Adrenal gland (tissue), 12 donors: Measurements from ENCODE around the gene MAML1. TPM values are rescaled to one million over a fixed set of nuclear protein-coding genes. Genes with fewer than 3 reads are reported as not detected.

Experiments used
- DNase-seq, 7 donors: peaks; one replicate each; pipeline ENCODE4 v3.0.0-alpha.2; 2019 to 2020
- H3K27ac ChIP-seq, 5 donors: fragments of 200-600 bp; sonication (generic) in 4 of 5; 1 replicate in 3 of 5; 2 replicates in 2 of 5; pipeline versions ENCODE4 v1.5.1 to v1.8.0; 2016 to 2020; ENCODE audit warnings: mild to moderate bottlenecking in 1 of 5
- H3K27me3 ChIP-seq: fragments of 200-600 bp; 2 replicates; pipeline ENCODE4 v1.8.0; 2021
- H3K36me3 ChIP-seq, 2 donors: fragments of 200-600 bp; replicated peaks in 1 of 2; 1 replicate in 1 of 2; 2 replicates in 1 of 2; pipeline versions ENCODE4 v1.5.1 to v1.8.0; 2018 to 2022
- H3K4me1 ChIP-seq, 2 donors: fragments of 200-600 bp; replicated peaks in 1 of 2; 1 replicate in 1 of 2; 2 replicates in 1 of 2; pipeline versions ENCODE4 v1.5.1 to v1.8.0; 2018 to 2021
- H3K4me3 ChIP-seq, 4 donors: fragments of 200-600 bp; sonication (generic) in 3 of 4; one replicate each; pipeline ENCODE4 v1.5.1; 2016 to 2018
- H3K9me3 ChIP-seq, 3 donors: fragments of 200-600 bp; sonication (generic) in 1 of 3; replicated peaks in 1 of 3; 1 replicate in 2 of 3; 2 replicates in 1 of 3; pipeline versions ENCODE4 v1.5.1 to v1.8.0; 2016 to 2021
- CTCF ChIP-seq, 6 experiments: fragments of 450-650 bp in 4 of 6; fragments of 200-600 bp in 2 of 6; sonication (generic) in 1 of 6; IDR thresholded peaks; 1 replicate in 5 of 6; 2 replicates in 1 of 6; pipeline versions ENCODE4 v1.5.1 to v1.8.0; 2016 to 2021; ENCODE audit warnings: antibody characterized with exemption in 6 of 6, mild to moderate bottlenecking in 2 of 6, moderate library complexity in 1 of 6
- POLR2A ChIP-seq, 2 donors: fragments of 450-650 bp; IDR thresholded peaks; one replicate each; pipeline ENCODE4 v1.6.1; 2017; ENCODE audit warnings: antibody characterized with exemption in 2 of 2, mild to moderate bottlenecking in 2 of 2, moderate library complexity in 1 of 2
- WGBS, 4 donors: extraction: QIAGEN DNeasy Blood & Tissue Kit in 2 of 4; methylation state at CpG; one replicate each; pipeline versions ENCODE4 v1.1.5 to v1.1.7; 2013 to 2017; 5-methylcytosine and 5-hydroxymethylcytosine counted together
- intact Hi-C, 2 donors: fragments of 100-400 bp; cut with DNase I; formaldehyde crosslinking; loops; one replicate each; pipeline versions ENCODE4 v1.14.1 to v1.15.0; 2022 to 2023
- polyA plus RNA-seq, 3 donors: library from polyadenylated mRNA; stranded (reverse); fragments of 200-250 nt in 2 of 3; fragments of 350-450 nt in 1 of 3; fragmentation: Illumina TruSeq in 1 of 3; extraction: RNeasy Lipid Tissue Mini Kit (QIAGEN cat#74804) in 1 of 3; gene quantifications; one replicate each; pipeline ENCODE4 v1.2.3, GENCODE V29; 2013 to 2014
- total RNA-seq, 9 donors: library from RNA; depleted of rRNA in 4 of 9; stranded (reverse); fragments of >200 nt in 4 of 9; fragments of 120-200 nt in 1 of 9; fragmentation: NEBNext Ultra II Directional in 1 of 9; extraction: Animal tissue kit (Norgen Biotek cat#: 25700) in 1 of 9; gene quantifications; one replicate each; pipeline versions ENCODE4 v1.1.0 to v1.2.4, GENCODE V29; 2013 to 2023
- donor health status: healthy with polysubstance abuse.
- donor health status: Bipolar disorder and iron deficiency.
- donor health status: DM: yes; HTN: yes; CAD: no.
- donor health status: DM: no; HTN: no; CAD: no.
- donor health status: DM: no; HTN: no; CAD: no.
- donor health status: DM: yes; HTN: yes; CAD: no.

Gene MAML1
- total and polyA plus RNA-seq, 12 donors, result 7.3 to 70.7 (median 29.2) TPM

DNA sequence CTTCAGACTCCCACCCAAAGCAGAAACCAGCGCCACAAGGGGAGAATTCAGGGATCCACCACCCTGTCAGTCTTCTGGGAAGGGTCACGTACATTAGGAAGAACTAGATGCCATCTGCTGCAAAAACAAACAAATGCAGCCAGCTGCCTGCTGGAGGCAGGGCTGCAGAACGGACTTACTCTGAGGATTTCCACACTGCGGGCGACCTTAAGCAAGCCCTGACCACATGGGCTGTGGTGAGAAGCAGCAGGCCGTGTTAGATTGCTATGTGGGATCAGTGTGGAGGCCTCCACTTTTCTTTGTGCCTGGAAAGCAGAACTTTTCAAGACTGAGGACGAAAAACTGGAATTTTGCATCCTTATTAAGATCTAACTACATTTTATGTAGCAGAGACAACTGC, 47.7 kb downstream of the MAML1 start:
- intact Hi-C loops, result no loop called here
- no peak overlapping the region for H3K27ac ChIP-seq
- 76 to 83% (median 79%) methylated on average over 7 of the region's 7 CpGs for WGBS, 4 donors
- peaks cover 0 to 4% of the 10 kb centered on the region in 2 donors for H3K4me1 ChIP-seq
- TF ChIP-seq POLR2A (IDR thresholded peaks at IDR 0.05) (no peak), CTCF (IDR thresholded peaks at IDR 0.05) (no peak)
- no peak for DNase-seq
- H3K36me3 ChIP-seq, result peaks cover 0 to 26% of the 10 kb centered on the region in 2 donors
- H3K4me3 ChIP-seq, result no peak overlapping the region
- no peaks in the 10 kb centered on the region for H3K9me3 ChIP-seq
- no peaks in the 10 kb centered on the region for H3K27me3 ChIP-seq

GRCh38 chr5:179781846-179782245, 49.2 kb downstream of the MAML1 start:
- Histone ChIP-seq H3K9me3 (no peaks in the 10 kb centered on the region), H3K4me3 (no peak overlapping the region), H3K27ac (no peak overlapping the region), H3K4me1 (peaks cover 0 to 4% of the 10 kb centered on the region in 2 donors), H3K36me3 (peaks cover 0 to 12% of the 10 kb centered on the region in 2 donors), H3K27me3 (no peaks in the 10 kb centered on the region)
- intact Hi-C loops, result no loop called here
- no peak for DNase-seq
- WGBS, 4 donors, result 93 to 97% (median 96%) methylated on average over 4 of the region's 4 CpGs
- TF ChIP-seq POLR2A (IDR thresholded peaks at IDR 0.05) (no peak), CTCF (IDR thresholded peaks at IDR 0.05) (no peak)

DNA sequence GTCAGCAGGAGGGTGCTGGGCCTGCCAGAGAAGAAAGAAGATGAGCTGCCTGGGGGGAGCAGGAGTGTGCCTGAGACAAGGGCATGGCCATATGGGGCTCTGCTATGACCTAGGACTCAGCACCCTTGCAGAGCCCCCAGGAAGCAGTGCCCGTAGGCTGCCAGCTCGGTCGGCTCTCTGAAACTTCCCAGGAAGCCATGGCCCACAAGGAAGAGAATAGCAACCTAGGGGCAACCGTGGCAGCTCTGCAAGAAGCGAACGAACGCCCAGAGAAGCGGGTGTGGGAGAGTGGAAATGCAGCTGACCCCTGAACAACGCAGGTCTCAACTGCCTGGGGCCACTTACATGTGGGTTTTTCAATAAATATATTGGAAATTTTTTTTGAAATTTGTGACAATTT, 50.5 kb downstream of the MAML1 start:
- WGBS, 4 donors, result 93 to 96% (median 95%) methylated on average over 9 of the region's 9 CpGs
- H3K4me3 ChIP-seq, result no peak overlapping the region
- TF ChIP-seq CTCF (IDR thresholded peaks at IDR 0.05) (no peak), POLR2A (IDR thresholded peaks at IDR 0.05) (no peak)
- no peaks in the 10 kb centered on the region for H3K27me3 ChIP-seq
- no peak for DNase-seq
- H3K4me1 ChIP-seq, result peaks cover 0 to 2% of the 10 kb centered on the region in 2 donors
- no peaks in the 10 kb centered on the region for H3K9me3 ChIP-seq
- intact Hi-C loops, result no loop called here
- H3K27ac ChIP-seq, result no peak overlapping the region
- peaks cover 0 to 11% of the 10 kb centered on the region in 2 donors for H3K36me3 ChIP-seq

DNA sequence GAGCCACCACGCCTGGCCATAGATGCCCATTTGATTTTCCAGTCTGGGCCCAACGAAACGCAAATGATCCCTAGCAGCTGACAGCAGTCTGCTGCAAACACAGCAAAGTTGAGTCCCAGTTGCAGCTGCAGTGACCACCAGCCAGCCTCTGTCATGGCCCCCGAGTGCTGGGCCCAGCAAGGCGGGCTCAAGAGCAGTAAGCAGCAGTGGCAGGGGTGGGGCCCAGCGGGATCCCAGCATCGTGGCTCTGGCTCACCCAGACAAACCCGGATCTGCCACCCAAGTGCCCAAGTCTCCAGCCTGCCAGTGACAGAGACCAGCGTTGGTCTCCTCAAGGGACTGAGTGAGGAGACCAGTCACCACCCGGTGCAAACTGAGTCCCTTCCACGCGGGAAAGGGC, 54.2 kb downstream of the MAML1 start:
- intact Hi-C loops, result no loop called here
- 72 to 93% (median 86%) methylated on average over 7 to 12 of the region's 12 CpGs for WGBS, 4 donors
- Histone ChIP-seq H3K27me3 (no peaks in the 10 kb centered on the region), H3K27ac (no peak overlapping the region), H3K4me1 (peaks cover 0 to 5% of the 10 kb centered on the region in 2 donors), H3K9me3 (no peaks in the 10 kb centered on the region), H3K4me3 (no peak overlapping the region), H3K36me3 (no peaks in the 10 kb centered on the region)
- TF ChIP-seq CTCF (IDR thresholded peaks at IDR 0.05) (no peak), POLR2A (IDR thresholded peaks at IDR 0.05) (no peak)
- no peak for DNase-seq
